ENCODE results near the gene TRIP13.
"Not testable (repeated sequence)": the region's sequence is repeated elsewhere in the genome, so short reads cannot be mapped to it uniquely, and the experiment has no call there.

TRIP13 gene

DNA sequence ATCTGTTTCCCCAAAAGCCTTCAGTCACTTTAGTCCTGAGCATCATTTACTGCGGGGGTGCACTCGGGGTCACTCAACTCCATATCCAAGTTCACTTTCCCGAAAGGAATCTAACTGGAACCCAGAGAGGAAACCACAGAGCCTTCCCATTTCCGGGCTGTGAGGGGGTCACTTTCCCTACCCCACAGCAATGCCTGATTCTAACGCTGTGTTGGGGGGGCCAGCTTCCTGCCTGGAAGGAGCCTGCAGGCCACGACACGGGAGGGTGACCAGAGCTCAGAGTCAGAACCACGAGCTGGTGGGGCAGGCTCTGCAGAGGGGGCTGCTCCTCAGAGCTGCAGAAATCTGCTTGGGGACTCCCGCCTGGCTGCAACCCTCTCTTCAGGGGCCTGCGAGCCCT lies 20.4 kb upstream of the TRIP13 start:
- DNase-seq (ENCODE audit: low read depth), result no peak

DNA sequence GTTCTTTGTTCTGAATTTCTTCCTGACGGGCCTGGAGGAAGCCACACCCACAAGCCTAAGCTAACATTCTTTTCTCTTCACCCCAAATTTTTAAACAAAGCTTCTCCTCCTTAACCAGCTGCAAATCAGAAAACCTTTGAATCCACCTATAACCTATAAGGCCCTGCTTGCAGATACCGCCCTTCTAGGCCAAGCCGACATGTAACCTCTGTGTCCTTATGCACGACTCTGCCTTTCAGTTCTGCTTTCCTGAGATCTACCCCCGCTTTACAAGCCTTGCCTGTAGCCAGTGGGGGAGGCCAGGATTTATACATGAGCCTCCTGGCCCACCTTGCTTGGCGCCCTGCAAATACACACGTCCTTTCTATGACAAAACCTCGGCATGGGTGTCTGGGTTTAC lies 19.4 kb upstream of the TRIP13 start:
- no peak for DNase-seq (ENCODE audit: low read depth)

DNA sequence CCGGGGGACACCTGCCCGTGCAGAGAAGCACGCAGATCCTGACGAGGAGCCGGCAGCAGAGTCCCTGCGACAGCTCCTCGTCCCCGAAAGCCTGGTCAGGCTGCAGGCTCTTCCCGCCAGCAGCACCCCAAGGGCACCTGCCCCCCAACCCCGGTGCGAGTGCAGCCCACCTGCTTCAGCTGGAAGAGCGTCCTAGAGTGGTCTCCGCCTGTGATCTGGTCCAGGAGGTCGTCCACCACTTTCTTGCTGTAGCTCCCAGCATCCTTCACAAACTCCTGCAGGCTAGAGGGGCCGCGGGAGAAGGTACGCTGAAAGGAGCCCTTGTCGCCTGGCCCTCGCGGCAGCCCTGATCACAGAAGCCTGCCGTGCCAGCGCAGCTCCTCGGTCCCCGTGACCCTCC lies 16.8 kb upstream of the TRIP13 start:
- DNase-seq (ENCODE audit: low read depth), result no peak

DNA sequence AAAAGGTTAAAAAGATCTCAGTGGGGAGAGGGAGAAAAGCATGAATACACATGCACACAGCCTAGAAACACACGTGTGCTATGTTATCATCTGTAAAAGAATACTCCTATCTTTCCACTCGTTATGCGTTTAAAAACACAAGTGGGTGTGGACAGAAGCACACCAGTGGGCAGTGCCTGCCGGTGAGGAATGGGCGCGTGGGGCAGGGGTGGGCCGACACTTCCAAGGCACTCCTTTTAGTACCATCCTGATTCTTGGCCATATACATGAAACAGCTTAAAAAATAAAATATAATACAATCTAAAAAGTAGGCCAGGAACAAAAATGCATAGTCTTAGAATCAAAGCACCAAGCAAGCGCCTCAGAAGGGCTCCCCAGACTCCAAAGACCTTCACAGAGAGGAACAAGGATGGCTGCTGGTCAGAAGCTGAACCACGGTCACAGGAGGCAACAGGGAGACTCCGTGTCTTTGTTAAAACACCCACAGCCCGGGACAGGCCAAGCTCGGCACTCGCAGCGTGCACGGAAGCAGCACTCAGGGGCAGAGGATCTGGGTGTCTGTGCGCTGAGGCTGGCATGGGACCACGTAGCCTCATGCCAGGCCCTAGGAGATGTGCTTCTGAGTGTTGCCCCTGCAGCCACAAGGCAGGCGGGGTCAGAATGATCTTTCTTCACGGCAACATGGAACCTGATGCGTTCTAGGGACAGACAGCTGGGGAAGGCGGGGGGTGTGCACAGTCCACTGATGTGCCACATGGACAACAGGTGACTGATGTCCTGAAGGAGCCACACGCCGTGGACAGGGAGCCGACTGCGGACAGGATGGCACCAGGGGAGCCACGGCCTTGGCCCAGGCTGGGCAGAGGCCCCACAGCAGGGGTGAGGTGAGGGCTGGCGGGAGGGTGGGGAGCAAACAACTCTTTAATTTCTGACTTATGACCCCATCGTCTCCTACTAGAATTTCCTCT lies 16.0 kb upstream of the TRIP13 start:
- no peak for DNase-seq (ENCODE audit: low read depth)

DNA sequence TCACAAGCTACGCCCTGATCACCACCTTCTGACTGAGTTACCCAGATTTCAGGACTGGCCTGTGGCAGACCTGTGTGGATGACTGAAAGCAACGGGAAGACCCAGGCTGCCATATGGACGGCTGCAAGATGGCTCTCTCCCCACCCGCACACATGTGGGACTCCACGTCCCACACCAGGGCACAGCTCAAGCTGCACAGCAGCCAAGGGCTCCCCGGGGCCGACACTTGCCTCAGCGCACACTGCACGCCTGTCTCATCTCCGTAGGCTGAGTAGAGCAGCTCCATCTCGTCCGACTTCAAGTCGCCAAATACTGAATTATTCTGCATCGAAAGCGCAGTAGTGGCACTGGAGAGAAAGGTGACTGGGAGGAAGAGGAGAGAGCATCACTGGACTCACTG lies 14.6 kb upstream of the TRIP13 start:
- no peak for DNase-seq (ENCODE audit: low read depth)

DNA sequence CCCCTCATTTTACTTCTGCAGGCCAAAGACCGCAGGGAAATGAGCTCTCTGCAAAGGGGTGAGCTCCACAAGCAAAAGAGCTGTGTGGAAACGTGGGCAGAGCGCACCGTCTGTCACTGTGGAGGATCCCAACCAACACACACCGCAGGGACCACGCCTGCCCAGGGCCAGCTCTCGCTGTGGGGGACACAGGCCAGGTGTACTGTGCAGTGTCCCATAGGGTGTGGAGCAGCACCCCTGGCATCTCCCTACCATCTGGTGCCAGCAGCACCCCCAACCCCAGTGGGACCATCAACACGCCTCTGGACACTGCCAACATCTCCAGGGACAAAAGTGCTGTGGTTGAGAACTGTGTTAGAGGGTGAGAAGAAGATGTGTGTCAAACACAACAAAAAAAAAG lies 14.0 kb upstream of the TRIP13 start:
- not testable (repeated sequence) for DNase-seq (ENCODE audit: low read depth)

DNA sequence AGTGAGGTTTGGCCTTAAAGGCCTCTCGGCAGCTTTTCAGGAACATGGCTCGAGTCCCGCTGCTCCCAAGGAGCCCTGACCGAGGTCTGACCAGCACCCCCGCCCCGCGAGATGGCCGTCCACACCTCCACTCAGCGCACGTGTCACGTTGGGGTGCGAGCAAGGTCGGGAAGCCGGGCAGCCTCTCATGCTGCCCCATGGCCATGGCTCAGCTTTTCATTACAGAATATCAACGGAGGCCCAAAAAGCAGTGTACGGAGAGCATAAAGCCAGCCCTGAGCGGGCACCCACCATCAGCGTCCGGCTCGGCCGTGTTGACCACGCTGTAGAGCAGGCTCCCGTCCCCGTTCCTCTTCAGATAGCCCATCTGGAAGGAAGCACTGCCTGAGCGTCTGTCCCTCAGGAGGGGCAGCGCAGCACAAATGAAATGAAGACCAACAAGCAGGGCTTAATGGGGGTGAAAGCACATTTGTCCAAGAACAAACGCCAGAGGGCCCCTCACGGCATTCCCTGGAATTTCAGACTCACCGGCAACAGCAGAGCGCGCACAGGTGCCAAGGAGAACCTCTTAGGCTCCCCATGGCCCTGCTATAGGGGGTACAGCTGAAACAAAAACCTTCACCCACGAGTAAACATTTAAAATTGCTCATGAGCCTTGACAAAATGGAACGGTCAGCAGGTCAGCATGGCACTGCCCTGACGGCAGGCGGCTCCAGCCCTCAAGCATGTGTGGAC lies 11.7 kb upstream of the TRIP13 start:
- no peak for DNase-seq (ENCODE audit: low read depth)

DNA sequence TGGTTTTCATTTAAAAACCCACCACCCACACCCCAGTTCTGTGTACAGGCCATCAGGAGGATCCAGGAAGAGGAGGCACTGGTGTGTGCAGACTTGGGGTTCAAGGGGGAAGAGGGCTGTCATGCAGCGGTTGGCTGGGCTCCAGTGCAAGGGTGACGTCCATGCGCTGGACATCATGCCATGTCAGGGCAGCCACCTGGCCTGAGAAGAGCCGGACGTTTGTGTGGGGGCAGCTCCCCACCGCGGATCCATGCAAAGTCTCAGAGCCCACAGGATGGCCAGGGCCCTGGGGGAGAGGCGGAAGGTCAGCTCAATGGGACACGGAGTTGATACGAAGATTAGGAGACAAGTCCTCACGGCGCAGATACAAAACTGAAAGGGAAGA lies 11.1 kb upstream of the TRIP13 start:
- DNase-seq (ENCODE audit: low read depth), result no peak

DNA sequence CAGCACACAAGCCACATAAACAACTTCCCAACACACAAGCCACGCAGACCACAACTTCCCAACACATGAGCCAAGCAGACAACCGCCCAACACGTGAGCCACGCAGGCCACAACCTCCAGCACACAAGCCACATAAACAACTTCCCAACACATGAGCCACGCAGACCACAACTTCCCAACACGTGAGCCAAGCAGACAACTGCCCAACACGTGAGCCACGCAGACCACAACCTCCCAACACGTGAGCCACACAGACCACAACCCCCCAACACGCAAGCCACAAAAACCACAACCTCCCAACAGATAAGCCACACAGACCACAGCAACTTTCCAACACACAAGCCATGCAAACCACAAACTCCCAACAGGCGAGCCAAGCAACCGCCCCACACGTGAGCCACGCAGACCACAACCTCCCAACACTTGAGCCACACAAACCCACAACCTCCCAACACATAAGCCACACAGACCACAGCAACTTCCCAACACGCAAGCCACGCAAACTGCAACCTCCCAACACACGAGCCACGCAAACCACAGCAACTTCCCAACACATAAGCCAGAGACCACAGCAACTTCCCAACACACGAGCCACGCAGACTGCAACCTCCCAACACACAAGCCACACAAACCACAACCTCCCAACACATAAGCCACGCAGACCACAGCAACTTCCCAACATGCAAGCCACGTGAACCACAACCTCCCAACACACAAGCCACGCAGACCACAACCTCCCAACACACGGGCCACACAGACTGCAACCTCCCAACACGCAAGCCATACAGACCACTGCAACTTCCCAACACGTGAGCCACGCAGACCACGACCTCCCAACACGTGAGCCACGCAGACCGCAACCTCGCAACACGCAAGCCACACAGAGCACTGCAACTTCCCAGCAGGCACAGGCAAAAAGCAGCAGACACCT lies 10.2 kb upstream of the TRIP13 start:
- no peak for DNase-seq (ENCODE audit: low read depth)

DNA sequence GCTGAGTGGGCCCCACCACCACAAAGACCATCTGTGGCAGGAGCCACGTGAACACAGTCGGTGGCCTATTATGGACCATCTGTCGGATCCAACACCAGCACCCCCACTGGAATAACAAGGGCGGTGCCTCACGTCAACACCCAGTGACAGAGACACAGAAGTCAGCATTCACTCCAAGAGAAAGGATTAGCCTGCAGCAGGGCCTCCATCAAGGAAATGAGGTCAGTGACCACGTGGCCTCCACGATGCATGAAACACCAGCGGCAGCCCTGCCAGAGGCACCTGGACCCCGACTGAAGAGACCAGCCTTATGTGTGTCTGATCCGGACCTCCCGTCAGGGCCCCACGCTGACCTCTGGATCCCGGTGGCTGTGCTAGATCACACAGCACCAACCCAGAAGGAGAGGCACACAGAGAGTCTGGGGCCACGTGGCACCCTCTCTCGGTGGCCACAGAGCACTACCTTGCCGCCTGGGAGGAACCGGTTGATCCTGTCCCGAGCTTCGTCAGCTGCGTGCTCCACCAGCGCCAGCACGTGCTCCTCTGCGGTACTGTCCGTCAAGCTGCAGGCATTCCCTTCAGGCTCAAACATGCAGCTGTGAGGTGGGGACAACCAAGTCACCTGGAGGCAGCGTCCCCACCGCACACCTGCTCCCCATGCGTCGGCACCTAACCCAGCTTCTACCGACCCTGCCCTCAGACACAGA lies 9.1 kb upstream of the TRIP13 start:
- DNase-seq (ENCODE audit: low read depth), result no peak

DNA sequence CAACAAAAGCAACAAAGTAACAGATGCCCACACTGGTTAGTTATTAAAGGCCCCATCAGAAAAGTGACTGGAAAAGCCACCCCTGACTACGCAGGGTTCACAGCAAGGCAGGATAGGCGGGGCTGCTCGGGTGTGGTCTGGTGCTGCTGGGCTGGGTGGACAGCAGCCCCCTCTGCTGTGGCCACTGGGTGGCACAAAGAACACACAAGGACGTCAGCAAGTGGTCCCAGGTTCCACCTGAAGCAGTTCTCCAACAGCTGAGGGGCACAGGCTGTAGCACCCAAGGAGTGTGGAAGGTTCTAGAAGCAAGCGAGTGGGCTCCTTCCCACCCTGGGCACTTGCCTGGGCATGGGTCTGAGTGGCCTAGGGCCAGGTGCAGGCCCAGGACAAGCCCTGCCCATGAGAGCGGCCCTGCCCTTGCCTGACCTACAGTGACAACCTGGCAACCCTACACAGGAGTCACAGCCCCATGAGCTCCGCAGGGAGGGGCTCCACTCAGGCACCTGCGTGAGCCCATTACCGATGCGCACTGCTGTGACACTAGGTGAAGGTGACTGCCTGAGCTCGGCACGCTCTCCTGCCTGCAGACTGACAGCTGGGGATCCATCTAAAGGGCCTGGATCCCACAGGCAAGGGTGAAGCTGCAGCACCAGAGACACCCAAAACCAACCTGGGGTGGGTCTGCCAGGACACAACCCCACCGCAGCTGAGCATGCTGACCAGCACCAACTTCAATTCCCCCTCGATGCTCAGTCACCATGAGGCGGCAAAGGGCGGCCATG lies 8.1 kb upstream of the TRIP13 start:
- no peak for DNase-seq (ENCODE audit: low read depth)

DNA sequence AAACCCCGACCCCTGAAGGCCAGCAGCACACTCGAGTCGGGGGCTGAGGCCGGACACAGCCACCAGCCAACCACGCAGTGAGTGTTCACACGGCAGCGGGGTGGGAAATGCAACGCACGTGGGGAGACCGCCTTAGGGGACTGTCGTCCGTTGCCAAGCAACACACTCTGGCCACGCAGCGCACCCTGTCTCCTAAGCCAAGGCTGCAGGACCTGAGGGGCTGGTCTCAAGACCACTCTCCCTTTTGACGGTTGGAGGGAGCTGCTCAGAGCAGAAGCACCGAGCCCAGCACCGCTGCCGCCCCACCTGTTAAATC lies 7.6 kb upstream of the TRIP13 start:
- no peak for DNase-seq (ENCODE audit: low read depth)

DNA sequence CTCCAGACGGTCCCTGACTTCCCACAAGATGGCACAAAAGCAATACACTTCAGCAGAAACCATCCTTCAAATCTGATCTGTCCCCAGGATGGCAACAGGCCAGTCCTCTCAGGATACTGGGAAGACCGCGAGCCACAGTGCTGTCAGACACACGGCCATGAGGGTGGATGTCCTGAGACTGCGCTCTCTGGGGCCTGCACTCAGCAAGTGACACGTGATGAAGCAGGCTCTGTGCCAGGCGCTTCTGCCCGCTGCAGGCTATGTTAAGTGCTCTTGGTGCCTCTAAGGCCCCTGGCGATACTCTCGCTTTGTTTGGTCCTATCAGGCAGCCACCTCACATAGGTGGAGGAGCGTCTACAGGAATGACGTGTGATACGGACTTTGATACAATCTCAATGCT lies 7.2 kb upstream of the TRIP13 start:
- no peak for DNase-seq (ENCODE audit: low read depth)

DNA sequence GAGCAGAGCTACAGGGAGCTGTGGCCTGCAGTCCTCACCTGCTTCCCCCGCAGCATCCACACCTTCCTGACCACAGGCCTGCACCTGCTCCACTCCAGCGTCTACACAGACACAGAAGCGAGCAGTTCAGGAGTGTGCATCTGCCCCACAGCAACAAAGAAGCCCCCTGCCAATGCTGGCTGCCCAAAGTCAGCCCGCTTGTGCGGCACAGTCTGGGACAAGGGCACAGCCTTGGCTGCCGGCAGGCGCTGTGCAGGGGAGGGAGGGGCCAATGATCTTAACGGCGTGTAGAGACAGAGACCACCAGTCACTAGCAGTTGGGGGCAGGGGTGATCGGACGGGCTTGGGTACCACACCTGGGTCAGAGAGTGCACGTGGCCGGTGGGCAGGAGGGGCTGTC lies 6.6 kb upstream of the TRIP13 start:
- no peak for DNase-seq (ENCODE audit: low read depth)

DNA sequence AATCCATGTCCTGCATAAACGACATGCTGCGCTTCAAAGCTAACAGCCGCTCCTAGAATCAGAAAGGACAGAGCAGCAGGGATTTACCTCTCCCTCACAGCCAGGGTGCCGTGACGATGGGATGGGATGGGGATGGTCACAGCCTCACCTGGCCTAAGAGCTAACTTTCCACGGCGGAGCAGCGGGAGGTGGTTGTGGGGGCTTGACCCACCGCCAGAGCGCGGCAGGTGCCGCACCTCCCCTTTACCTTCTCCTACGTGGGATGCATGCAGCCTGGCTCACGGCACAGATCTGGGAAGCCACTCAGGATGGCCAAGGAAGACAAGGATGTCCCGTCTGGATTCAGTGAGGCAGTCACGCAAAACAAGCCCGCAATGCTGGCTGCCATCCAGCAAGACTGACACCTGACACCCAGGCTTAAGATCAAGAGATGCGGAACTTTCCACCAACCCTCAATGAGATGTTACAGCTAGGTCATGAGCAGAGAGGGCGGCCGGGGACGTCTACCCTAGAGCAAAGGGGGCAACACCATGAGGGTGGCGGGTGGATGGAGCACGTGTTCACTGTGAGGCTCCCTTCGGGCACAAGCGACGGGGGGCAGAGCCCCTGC lies 5.9 kb upstream of the TRIP13 start:
- no peak for DNase-seq (ENCODE audit: low read depth)

DNA sequence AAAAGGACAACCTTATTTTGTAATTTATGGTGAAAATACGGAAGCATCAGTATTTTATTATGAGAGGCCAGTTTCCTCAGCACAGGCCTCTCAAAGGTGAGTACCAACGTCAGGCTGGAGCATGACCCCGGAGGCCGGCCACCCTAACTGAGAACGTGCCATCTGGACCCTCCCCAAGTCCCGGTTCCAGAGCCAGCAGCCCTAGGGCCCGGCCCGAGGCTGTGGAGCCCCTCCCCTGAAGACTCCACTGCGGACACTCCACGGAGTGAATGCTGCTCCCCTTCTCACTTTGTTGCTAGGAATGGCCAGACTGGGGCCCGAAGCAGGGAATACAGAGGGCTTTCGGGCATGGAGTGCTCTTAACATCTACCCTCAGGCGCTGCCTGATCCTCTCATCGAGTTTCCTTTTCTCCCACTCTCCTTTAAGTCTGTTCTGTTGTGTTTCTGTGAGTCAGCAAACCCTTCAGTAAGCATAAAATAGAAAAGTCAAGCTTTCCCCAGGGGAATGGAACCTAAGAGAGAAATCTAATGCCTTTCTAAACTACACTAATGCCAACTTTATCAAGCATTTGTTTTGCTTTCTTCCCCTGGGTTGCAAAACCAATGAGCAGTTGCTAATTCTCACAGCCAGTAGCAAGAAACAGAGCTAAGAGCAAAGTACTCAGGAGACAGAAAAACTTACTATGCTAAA lies 4.6 kb upstream of the TRIP13 start:
- no peak for DNase-seq (ENCODE audit: low read depth)

DNA sequence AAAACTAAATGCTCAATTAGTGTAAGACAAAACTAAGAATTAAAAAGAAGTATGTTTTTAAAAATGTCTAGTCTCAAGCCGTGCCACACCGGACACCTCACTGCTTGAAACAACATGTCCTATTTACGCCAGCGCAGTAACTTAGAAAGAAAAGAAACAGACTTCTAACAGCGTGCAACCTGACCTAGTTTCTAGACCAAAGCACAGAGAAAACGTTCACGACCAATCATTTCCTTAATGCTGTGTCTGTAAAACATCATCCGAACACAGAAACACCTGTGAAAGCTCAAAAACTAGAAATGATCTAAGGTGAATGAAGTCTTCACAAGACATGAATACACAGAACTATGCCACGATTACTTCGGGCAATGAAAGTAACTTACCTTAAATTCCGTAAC lies 4.0 kb upstream of the TRIP13 start:
- DNase-seq (ENCODE audit: low read depth), result no peak

DNA sequence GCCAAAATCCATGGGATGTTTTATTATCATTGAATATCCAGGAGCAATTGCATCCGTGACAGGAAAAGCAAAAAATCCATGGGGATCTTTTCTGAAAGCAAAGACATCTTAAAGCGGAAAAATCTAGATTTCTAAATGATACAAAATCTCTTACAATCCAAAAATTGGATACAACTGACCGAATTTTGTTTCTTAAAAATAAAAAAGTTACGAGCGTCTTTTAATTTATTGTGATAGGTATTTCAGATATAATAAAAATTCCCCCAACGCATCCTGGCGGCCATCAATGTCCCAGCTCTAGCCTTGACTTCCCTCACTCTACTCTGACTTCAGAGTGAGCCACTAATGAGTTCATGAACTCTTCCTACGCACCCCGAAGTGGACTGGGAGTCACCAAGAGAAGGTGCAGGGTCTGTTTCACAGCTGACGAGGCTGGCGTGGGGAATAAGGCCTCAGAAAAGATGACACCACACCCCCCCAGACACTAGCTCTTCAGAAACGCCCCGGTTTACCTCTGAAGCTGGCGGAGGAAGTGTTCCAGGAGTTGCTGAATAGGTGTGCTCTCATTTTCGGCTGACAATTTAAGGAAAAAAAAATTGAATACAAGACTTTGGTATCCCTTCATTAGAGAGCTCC lies 3.5 kb upstream of the TRIP13 start:
- no peak for DNase-seq (ENCODE audit: low read depth)

DNA sequence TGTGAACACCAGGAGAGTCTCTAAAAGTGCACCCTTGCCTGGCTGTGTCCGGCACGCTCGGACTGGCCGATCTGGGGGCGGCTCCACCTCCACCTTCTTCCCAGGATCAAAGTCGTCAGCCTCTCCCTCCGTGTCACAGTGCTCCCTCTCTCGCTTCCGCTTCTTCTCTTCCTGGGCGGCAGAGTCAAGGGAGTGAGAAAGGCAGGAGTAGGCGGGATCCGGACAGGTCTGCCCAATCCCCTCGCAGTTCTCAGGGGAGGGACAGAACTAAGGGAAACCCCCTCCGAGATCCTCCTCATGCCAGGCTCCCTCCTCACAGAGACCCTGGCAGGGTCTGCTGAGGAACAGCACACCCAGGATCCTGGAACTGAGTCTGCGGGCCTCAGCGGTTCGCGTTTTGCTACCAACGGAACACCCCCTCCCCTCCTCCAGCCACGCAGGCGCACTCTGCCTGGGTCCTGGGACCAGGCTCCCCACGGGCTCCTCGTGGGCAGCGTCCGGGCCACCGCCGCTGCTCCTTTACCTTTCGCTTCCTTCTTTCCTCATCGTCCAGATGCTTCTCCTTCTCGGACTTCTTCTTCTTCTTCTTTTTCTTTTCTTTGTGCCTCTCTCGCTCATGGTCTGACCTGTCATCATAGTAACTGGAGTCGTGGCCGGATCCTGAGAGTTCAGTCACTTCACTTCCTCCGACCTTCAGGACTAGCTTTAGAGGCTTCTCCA lies 1.4 kb upstream of the TRIP13 start:
- no peak for DNase-seq (ENCODE audit: low read depth)
